ENCODE results near the gene LARGE1.

LARGE1 gene

GRCh38 chr22:33654173-33654895 lies 265.9 kb downstream of the LARGE1 start:
- TF ChIP-seq TAF1 (IDR thresholded peaks at IDR 0.05; ENCODE audit: borderline replicate concordance, insufficient read depth, low read length) (no peak), FOXP2 (optimal IDR thresholded peaks at IDR 0.05; ENCODE audit: borderline replicate concordance, extremely low read depth, extremely low read length, insufficient read depth) (no peak), SIN3A (IDR thresholded peaks at IDR 0.05; ENCODE audit: borderline replicate concordance, insufficient read depth, low read length) (no peak), POLR2AphosphoS5 (IDR thresholded peaks at IDR 0.05; ENCODE audit: low read depth, low read length) (no peak), REST (IDR thresholded peaks at IDR 0.05; ENCODE audit: insufficient read depth in 1 of 2, low read depth in 2 of 2, low read length in 2 of 2) (no peak)

GRCh38 chr22:33653532-33654063 lies 266.7 kb downstream of the LARGE1 start:
- TF ChIP-seq FOXP2 (optimal IDR thresholded peaks at IDR 0.05; ENCODE audit: borderline replicate concordance, extremely low read depth, extremely low read length, insufficient read depth) = no peak

- TF ChIP-seq POLR2AphosphoS5 (IDR thresholded peaks at IDR 0.05; ENCODE audit: low read depth, low read length) = no peak
- no peak for TF ChIP-seq TAF1 (IDR thresholded peaks at IDR 0.05; ENCODE audit: borderline replicate concordance, insufficient read depth, low read length)
- no peak for TF ChIP-seq REST (IDR thresholded peaks at IDR 0.05; ENCODE audit: insufficient read depth in 1 of 2, low read depth in 2 of 2, low read length in 2 of 2)
- TF ChIP-seq FOXP2 (optimal IDR thresholded peaks at IDR 0.05; ENCODE audit: borderline replicate concordance, extremely low read depth, extremely low read length, insufficient read depth) = no peak
- no peak for TF ChIP-seq SIN3A (IDR thresholded peaks at IDR 0.05; ENCODE audit: borderline replicate concordance, insufficient read depth, low read length)
Measured at GRCh38 chr22:33652615-33653014, 267.7 kb downstream of the LARGE1 start.

GRCh38 chr22:33650244-33650643 lies 270.0 kb downstream of the LARGE1 start:
- no peak for TF ChIP-seq REST (IDR thresholded peaks at IDR 0.05; ENCODE audit: insufficient read depth in 1 of 2, low read depth in 2 of 2, low read length in 2 of 2)
- no peak for TF ChIP-seq SIN3A (IDR thresholded peaks at IDR 0.05; ENCODE audit: borderline replicate concordance, insufficient read depth, low read length)
- no peak for TF ChIP-seq POLR2AphosphoS5 (IDR thresholded peaks at IDR 0.05; ENCODE audit: low read depth, low read length)
- TF ChIP-seq TAF1 (IDR thresholded peaks at IDR 0.05; ENCODE audit: borderline replicate concordance, insufficient read depth, low read length) = no peak
- TF ChIP-seq FOXP2 (optimal IDR thresholded peaks at IDR 0.05; ENCODE audit: borderline replicate concordance, extremely low read depth, extremely low read length, insufficient read depth) = no peak

- TF ChIP-seq POLR2AphosphoS5 (IDR thresholded peaks at IDR 0.05; ENCODE audit: low read depth, low read length) = no peak
- no peak for TF ChIP-seq FOXP2 (optimal IDR thresholded peaks at IDR 0.05; ENCODE audit: borderline replicate concordance, extremely low read depth, extremely low read length, insufficient read depth)
- no peak for TF ChIP-seq REST (IDR thresholded peaks at IDR 0.05; ENCODE audit: insufficient read depth in 1 of 2, low read depth in 2 of 2, low read length in 2 of 2)
- no peak for TF ChIP-seq SIN3A (IDR thresholded peaks at IDR 0.05; ENCODE audit: borderline replicate concordance, insufficient read depth, low read length)
- TF ChIP-seq TAF1 (IDR thresholded peaks at IDR 0.05; ENCODE audit: borderline replicate concordance, insufficient read depth, low read length) = no peak
Measured at GRCh38 chr22:33648478-33648877, 271.8 kb downstream of the LARGE1 start.
